ENCODE results near the gene JARID2.
A peak's percentile ranks its signal among the peaks of the same experiment; 100 is the strongest.
"Not testable (repeated sequence)": the region's sequence is repeated elsewhere in the genome, so short reads cannot be mapped to it uniquely, and the experiment has no call there.

Gene JARID2

GRCh38 chr6:15316754-15317153, 70.9 kb downstream of the JARID2 start:
- DNase-seq, result no peak

GRCh38 chr6:15317251-15317650, 71.4 kb downstream of the JARID2 start:
- no peak for DNase-seq

GRCh38 chr6:15317934-15318902, 72.3 kb downstream of the JARID2 start:
- DNase-seq, result no peak

DNA sequence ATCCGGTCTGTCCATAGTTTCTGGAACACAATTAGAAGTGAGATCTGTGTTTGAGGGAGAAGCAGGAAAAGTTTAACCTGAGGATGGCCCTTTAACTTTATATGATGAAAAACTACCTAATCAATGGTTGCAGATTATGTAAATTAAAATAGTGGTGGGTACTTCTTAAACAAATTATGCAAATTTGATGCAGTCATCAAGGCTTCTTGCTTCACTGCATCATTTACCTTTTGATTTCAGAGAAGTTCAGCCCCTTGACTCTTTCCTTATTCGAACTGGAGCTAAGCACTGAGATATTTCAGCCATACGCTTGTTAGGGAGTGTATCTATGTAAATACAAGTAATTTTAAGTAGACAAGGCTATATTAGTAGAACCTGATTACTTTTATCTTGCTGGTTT, 73.8 kb downstream of the JARID2 start:
- peak in 1 of 2 experiments; percentile 32 for DNase-seq

GRCh38 chr6:15320693-15321092, 74.8 kb downstream of the JARID2 start:
- no peak for DNase-seq

DNA sequence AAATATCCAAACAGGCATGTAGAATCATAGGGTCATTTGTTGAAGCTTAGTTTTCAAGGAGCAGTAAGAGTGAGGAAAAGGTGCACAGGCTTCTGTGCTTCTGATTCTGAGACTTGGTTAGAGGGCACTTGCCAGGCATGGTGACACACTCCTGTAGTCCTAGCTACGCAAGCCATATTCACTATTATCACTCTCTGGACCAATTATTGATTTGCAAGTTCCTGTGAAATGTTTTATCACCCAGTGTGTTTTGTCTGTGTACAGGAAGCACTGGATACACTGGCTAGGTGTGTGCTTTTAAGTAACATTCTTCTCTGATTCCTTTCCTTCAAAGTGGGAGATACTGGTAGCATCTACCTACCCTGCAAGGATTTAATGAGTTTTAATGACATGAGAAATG, 76.3 kb downstream of the JARID2 start:
- DNase-seq, result no peak

- no peak for DNase-seq
Measured at GRCh38 chr6:15322781-15323536, 77.1 kb downstream of the JARID2 start.

GRCh38 chr6:15323611-15324010, 77.7 kb downstream of the JARID2 start:
- not testable (repeated sequence) for DNase-seq

DNA sequence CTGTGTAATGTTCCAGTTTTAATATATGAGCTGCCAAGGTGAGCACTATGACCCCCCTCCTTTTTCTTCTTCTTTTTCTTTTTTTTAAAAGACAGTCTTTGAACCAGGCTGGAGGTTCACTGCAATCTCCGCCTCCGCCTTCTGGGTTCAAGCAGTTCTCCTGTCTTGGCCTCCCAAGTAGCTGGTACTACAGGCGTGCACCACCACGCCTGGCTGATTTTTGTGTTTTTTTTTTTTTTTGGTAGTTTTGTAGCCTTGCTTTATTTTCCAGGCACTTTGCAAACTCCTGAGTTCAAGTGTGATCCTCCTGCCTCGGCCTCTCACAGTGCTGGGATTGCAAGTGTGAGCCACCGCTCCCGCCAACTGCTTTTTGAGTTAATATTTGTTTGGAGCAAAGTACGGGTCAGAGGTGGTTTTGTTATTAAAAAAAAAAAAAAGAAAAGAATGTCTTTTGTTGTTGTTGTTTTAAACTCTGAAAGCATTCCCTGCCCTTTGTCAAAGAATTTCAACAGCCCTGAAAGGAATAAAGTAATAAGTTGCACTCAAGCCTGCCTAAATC, 78.6 kb downstream of the JARID2 start:
- DNase-seq, result no peak

DNA sequence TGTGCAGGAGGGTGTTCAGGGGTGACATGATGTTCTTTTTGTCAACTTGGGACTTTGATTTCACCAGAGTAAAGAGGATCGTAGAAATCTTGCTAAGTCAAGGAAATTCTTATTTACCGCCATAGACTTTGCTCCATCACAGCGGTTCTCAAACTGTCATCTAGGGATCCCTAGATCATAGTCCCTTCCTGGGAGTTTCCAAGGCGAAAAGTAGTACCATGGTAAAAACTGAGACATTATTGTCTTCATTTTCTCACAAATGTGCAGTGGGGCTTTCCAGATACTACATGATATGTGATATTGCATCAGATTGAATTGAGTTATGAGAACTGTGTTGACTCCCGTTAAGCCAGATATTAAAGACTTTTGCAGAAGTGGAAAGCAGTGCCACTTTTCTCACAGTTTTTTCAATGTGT, 79.7 kb downstream of the JARID2 start:
- DNase-seq, result no peak

- no peak for DNase-seq
Measured at GRCh38 chr6:15326067-15326614, 80.3 kb downstream of the JARID2 start.

GRCh38 chr6:15327271-15327670, 81.4 kb downstream of the JARID2 start:
- peak; percentile 85 to 88 for DNase-seq

DNA sequence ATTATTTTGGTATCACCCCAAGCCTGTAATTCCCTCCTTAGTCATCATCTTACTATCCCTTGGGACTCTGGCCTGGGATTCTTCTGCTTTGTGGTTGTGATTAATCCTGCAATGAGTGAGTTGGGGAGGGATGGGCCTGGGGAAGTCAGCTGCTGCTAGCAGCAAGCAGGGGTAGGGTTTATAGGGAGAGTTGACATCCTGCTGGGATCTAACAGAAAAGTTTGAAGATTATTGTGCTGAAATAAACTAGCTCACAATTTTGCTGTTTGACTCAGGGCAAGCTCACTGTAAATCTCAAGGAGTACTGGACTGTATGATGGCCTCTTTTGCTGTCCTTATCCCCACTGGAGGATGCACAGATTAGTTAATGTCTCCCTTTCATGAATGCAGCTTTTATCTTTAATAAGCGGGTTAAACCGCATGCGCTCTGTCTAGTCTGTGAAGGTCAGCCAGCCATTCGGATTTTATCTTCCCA, 83.4 kb downstream of the JARID2 start:
- DNase-seq, result no peak

GRCh38 chr6:15330174-15330944, 84.5 kb downstream of the JARID2 start:
- DNase-seq, result no peak

DNA sequence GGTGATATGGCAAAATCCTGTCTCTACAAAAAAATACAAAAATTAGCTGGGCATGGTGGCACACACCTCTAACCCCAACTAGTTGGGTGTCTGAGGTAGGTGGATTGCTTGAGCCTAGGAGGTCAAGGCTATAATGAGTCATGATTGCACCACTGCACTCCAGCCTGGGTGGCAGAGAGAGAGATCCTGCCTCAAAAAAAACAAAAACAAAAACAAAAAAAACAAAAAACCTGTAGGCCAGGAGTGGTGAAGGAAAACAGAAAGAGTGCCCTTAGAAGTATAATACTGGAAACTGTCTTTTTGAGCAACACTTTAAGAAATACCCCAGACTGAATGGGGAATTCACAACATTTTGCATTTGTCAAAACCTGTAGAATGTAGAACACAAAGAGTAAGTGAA, 85.3 kb downstream of the JARID2 start:
- DNase-seq, result no peak

DNA sequence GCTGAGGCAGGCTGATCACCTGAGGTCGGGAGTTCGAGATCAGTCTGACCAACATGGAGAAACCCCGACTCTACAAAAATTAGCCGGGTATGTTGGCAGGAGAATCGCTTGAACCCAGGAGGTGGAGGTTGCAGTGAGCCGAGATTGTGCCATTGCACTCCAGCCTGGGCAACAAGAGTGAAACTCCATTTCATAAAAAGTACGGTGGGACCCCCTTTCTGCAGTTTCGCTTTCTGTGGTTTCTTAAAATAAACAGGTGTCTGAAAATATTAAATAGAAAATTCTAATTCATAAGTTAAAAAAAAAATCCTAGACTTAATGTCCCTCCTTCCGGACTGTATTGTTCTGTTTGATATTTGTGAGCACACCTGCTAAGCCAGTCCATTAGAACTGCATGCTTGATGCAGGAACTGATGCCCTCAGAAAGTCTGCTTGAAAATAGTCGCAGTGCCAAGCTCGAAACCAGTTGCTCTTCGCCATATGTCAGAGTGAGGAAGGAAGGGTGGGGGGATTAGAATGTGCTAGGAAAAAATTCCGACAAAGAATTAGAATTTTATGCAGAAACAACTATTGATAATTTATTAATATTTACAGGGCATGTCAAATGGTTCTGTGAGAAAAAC, 85.9 kb downstream of the JARID2 start:
- DNase-seq, result no peak

GRCh38 chr6:15332446-15332845, 86.6 kb downstream of the JARID2 start:
- no peak for DNase-seq

DNA sequence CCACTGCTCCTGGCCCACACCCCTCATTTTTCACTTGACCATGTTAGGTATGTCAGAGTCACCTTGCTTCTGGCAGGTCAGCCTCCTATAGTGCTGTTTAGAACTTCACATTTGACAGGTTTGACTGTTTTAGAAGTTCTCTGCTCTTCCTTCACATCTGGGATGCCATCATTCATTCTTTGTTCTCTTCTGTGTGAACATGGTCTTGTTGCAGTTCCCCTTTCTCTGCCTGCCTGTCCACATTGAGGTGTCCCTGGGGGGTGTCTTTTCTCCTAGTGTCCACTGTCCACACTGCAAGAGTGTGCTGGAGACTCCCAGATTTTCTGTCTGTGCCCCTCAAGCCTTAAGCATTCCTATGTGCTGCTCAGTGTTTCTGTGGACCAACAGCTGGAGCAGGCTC, 89.5 kb downstream of the JARID2 start:
- no peak for DNase-seq

GRCh38 chr6:15335916-15336315, 90.0 kb downstream of the JARID2 start:
- no peak for DNase-seq

DNA sequence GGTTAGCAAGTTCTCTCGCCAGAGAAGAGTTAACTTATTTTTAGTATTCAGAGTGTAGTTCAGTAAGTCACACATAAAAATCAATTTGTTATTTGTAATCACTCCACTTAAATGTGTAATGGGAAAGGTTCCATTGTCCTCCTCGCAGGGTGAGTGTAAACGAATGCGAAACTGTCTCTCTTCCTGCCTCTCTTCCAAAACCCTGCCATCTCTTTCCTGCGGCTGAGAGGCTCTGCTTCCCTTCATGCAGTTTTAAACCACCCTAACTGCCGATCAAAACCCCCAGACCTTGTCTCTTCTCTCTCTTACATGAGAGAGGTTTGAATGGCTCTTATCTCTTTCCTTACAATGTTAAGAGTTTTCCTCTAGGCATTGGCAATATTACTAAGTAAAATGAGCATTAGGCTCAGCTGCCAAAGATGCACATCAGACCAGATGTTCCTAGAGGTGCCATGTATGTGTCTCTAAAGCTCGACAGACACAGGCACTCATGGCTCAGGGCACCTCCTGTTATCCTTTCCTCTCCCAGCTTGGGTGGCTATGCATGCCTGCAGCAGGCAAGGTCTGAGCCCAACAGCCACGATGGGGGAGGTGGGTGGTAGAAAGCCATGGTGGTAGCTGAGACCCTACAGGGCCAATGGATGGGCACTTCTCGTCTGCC, 91.2 kb downstream of the JARID2 start:
- DNase-seq, result no peak

- no peak for DNase-seq
Measured at GRCh38 chr6:15337582-15337981, 91.7 kb downstream of the JARID2 start.
